Measurements from ENCODE around the gene SLC16A12.

GRCh38 chr10:89520706-89521105 is 14.7 kb downstream of the SLC16A12 start:
- TF ChIP-seq CTCF (IDR thresholded peaks at IDR 0.05; ENCODE audit: poor library complexity) (no peak), EZH2 (IDR thresholded peaks at IDR 0.05; ENCODE audit: borderline replicate concordance) (no peak)

Data from hepatocyte (in vitro differentiated cells).